Measurements from ENCODE around the gene COL8A1.

Gene COL8A1

GRCh38 chr3:99795573-99795972 is 157.2 kb downstream of the COL8A1 start:
- TF ChIP-seq TCF4 (CRISPR knock-in tag; IDR thresholded peaks at IDR 0.05; ENCODE audit: borderline replicate concordance), result no peak
- TF ChIP-seq OSR1 (CRISPR knock-in tag; IDR thresholded peaks at IDR 0.05), result no peak
- TF ChIP-seq ZFP3 (CRISPR knock-in tag; IDR thresholded peaks at IDR 0.05), result no peak
- TF ChIP-seq SNAI2 (CRISPR knock-in tag; IDR thresholded peaks at IDR 0.05), result no peak
- TF ChIP-seq PPARA (CRISPR knock-in tag; IDR thresholded peaks at IDR 0.05; ENCODE audit: borderline replicate concordance), result no peak
- TF ChIP-seq ISL1 (CRISPR knock-in tag; IDR thresholded peaks at IDR 0.05), result no peak
- TF ChIP-seq ZC3H10 (CRISPR knock-in tag; IDR thresholded peaks at IDR 0.05), result no peak
- TF ChIP-seq ESRRG (CRISPR knock-in tag; IDR thresholded peaks at IDR 0.05), result no peak
- TF ChIP-seq CSDC2 (CRISPR knock-in tag; IDR thresholded peaks at IDR 0.05), result no peak
- no peak for TF ChIP-seq ZNF8 (CRISPR knock-in tag; IDR thresholded peaks at IDR 0.05)
- no peak for TF ChIP-seq ZNF70 (CRISPR knock-in tag; IDR thresholded peaks at IDR 0.05)
- no peak for TF ChIP-seq ZNF565 (CRISPR knock-in tag; conservative IDR thresholded peaks at IDR 0.05; ENCODE audit: low read depth)
- no peak for TF ChIP-seq CSRNP3 (CRISPR knock-in tag; IDR thresholded peaks at IDR 0.05)
- no peak for TF ChIP-seq POU6F1 (CRISPR knock-in tag; IDR thresholded peaks at IDR 0.05; ENCODE audit: borderline replicate concordance, low read depth)
- no peak for TF ChIP-seq ARNTL (CRISPR knock-in tag; IDR thresholded peaks at IDR 0.05; ENCODE audit: borderline replicate concordance, low read depth)
- TF ChIP-seq BACH2 (CRISPR knock-in tag; IDR thresholded peaks at IDR 0.05; ENCODE audit: borderline replicate concordance), result no peak
- no peak for TF ChIP-seq PATZ1 (CRISPR knock-in tag; IDR thresholded peaks at IDR 0.05; ENCODE audit: borderline replicate concordance)
- ATAC-seq, result no peak

- no peak for ATAC-seq
- TF ChIP-seq CREB5 (CRISPR knock-in tag; IDR thresholded peaks at IDR 0.05; ENCODE audit: low read depth), result no peak
- TF ChIP-seq OSR1 (CRISPR knock-in tag; IDR thresholded peaks at IDR 0.05), result no peak
- no peak for TF ChIP-seq ZFP3 (CRISPR knock-in tag; IDR thresholded peaks at IDR 0.05)
Measured at GRCh38 chr3:99799422-99799821, 161.0 kb downstream of the COL8A1 start.

- TF ChIP-seq ARNTL (CRISPR knock-in tag; IDR thresholded peaks at IDR 0.05; ENCODE audit: borderline replicate concordance, low read depth) (no peak), SNAI2 (CRISPR knock-in tag; IDR thresholded peaks at IDR 0.05) (no peak), TSHZ2 (CRISPR knock-in tag; IDR thresholded peaks at IDR 0.05) (no peak), OSR1 (CRISPR knock-in tag; IDR thresholded peaks at IDR 0.05) (no peak), ZC3H10 (CRISPR knock-in tag; IDR thresholded peaks at IDR 0.05) (no peak), TOX (CRISPR knock-in tag; IDR thresholded peaks at IDR 0.05; ENCODE audit: borderline replicate concordance) (no peak), PATZ1 (CRISPR knock-in tag; IDR thresholded peaks at IDR 0.05; ENCODE audit: borderline replicate concordance) (no peak), POU6F1 (CRISPR knock-in tag; IDR thresholded peaks at IDR 0.05; ENCODE audit: borderline replicate concordance, low read depth) (no peak), GLIS3 (CRISPR knock-in tag; IDR thresholded peaks at IDR 0.05) (no peak), CREB5 (CRISPR knock-in tag; IDR thresholded peaks at IDR 0.05; ENCODE audit: low read depth) (no peak), RARB (CRISPR knock-in tag; IDR thresholded peaks at IDR 0.05) (no peak), ZNF70 (CRISPR knock-in tag; IDR thresholded peaks at IDR 0.05) (no peak), ZNF565 (CRISPR knock-in tag; conservative IDR thresholded peaks at IDR 0.05; ENCODE audit: low read depth) (no peak), BACH2 (CRISPR knock-in tag; IDR thresholded peaks at IDR 0.05; ENCODE audit: borderline replicate concordance) (no peak), TCF4 (CRISPR knock-in tag; IDR thresholded peaks at IDR 0.05; ENCODE audit: borderline replicate concordance) (no peak), ESRRG (CRISPR knock-in tag; IDR thresholded peaks at IDR 0.05) (no peak), ZFP30 (CRISPR knock-in tag; IDR thresholded peaks at IDR 0.05) (no peak), PPARA (CRISPR knock-in tag; IDR thresholded peaks at IDR 0.05; ENCODE audit: borderline replicate concordance) (no peak), CSDC2 (CRISPR knock-in tag; IDR thresholded peaks at IDR 0.05) (no peak)
- no peak for ATAC-seq
Measured at GRCh38 chr3:99803297-99803696, 164.9 kb downstream of the COL8A1 start.

Data from SK-N-SH treated with all-trans-retinoic acid at 6 μM for 48 hours (cell line).